Measurements from ENCODE around the gene TNFRSF9.
A peak's percentile ranks its signal among the peaks of the same experiment; 100 is the strongest.
"Not testable (repeated sequence)": the region's sequence is repeated elsewhere in the genome, so short reads cannot be mapped to it uniquely, and the experiment has no call there.

The TNFRSF9 gene

DNA sequence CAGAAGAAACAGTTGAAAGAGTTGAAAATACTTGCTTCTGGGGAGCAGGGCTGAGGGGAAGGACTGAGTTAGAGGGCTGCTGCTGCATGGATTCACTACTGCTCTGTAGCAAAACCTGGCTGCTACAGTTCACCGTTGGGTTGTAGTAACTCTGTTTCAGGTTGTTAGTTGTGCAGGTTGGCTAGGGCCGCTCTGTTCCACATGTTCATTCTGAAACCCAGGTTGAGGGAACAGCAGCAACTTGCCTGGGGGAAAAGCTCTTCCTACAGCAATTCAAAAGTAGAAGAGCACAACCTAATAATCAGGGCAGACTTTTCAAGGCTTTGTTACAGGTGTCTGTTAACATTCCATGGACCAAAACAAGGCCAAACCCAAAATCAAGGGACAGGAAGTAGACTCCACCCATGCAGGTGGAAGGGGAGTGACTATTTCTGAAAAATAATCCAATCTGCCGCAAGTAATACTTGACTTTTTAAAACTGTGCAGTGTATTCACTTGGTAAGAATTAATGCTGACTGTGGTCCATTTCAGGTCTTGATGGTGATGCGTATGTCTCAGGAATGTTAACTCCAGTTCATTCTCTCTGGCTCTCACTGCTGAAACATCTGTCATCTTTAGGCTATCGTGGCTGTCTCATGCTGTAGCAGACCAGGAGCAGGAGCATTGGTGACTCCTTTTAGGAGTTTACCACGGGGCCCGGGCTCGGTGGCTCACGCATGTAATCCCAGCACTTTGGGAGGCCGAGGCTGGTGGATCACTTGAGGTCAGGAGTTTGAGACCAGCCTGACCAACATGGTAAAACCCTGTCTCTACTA is 15.8 kb upstream of the TNFRSF9 start:
- Histone ChIP-seq H3K27ac (ENCODE audit: low read length) (no peak overlapping the region), H3K9ac (ENCODE audit: low read length) (no peak overlapping the region), H3K9me3 (ENCODE audit: control insufficient read depth, low read depth, low read length) (no peaks in the 10 kb centered on the region), H3K4me1 (ENCODE audit: control insufficient read depth, low read depth, low read length) (peaks cover 6% of the 10 kb centered on the region), H3K27me3 (ENCODE audit: control insufficient read depth, insufficient read depth, low read length) (no peaks in the 10 kb centered on the region), H3K36me3 (ENCODE audit: control insufficient read depth, low read depth, low read length) (no peaks in the 10 kb centered on the region), H3K4me3 (ENCODE audit: low read length) (no peak overlapping the region)

DNA sequence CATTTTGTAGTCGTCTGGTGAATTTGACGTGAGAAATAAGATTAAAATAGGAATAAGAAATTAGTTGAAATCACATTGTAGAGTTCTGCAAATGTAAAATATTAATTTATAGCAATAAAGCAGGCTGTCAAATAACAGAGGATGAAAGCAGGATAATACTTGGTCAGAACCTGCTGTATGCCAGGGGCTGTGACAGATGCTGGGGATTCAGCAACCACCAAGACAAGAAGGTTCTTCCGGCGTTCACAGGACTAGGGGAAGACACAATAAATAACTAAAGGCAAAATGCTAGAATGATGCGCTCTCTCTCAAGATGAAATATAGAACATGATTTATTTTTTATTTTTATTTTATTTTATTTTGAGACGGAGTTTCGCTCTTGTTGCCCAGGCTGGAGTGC is 14.0 kb upstream of the TNFRSF9 start:
- H3K4me3 ChIP-seq (ENCODE audit: low read length), result no peak overlapping the region
- H3K36me3 ChIP-seq (ENCODE audit: control insufficient read depth, low read depth, low read length), result no peaks in the 10 kb centered on the region
- H3K27ac ChIP-seq (ENCODE audit: low read length), result no peak overlapping the region
- H3K4me1 ChIP-seq (ENCODE audit: control insufficient read depth, low read depth, low read length), result no peaks in the 10 kb centered on the region
- H3K27me3 ChIP-seq (ENCODE audit: control insufficient read depth, insufficient read depth, low read length), result no peaks in the 10 kb centered on the region
- no peak overlapping the region for H3K9ac ChIP-seq (ENCODE audit: low read length)
- no peaks in the 10 kb centered on the region for H3K9me3 ChIP-seq (ENCODE audit: control insufficient read depth, low read depth, low read length)

DNA sequence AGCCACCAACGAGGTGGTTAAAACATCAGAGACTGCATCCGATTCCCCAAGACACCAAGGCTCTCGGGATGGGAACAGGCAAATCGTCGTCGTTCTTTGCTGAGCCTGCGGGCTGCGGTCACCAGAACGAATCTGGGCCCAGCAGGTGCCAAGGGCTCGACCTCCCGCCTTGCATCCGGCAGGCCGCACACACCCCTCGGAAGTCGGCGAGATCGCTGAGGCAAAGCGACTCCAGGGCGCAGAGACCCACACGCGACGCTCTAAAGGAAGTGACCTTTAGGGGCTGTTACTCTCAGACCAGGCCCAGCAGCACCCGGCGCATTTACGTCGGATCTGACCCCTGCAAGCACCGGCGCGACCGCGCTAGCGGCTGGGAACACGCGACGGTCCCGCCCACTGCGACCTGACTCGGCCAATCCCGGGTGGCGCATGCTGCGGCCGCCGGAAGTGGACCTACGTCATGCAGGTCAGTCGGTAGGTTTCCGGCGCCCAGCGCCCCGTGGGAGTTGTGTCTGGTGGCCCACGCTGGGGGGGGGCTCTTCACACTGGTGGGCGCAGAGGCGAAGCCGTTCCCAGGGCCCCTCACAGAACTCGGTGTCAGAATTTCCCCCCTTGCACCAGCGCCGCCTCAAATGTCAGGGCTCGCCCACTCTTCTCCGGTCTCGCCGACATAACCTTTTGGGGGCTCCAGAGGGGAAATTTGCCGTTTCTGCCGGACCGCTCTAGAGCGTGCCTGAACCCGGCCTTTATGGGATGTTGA is 13.4 kb upstream of the TNFRSF9 start:
- no peak overlapping the region for H3K4me3 ChIP-seq (ENCODE audit: low read length)
- no peaks in the 10 kb centered on the region for H3K36me3 ChIP-seq (ENCODE audit: control insufficient read depth, low read depth, low read length)
- H3K27ac ChIP-seq (ENCODE audit: low read length), result no peak overlapping the region
- no peaks in the 10 kb centered on the region for H3K27me3 ChIP-seq (ENCODE audit: control insufficient read depth, insufficient read depth, low read length)
- no peak overlapping the region for H3K9ac ChIP-seq (ENCODE audit: low read length)
- H3K4me1 ChIP-seq (ENCODE audit: control insufficient read depth, low read depth, low read length), result no peaks in the 10 kb centered on the region
- H3K9me3 ChIP-seq (ENCODE audit: control insufficient read depth, low read depth, low read length), result no peaks in the 10 kb centered on the region

DNA sequence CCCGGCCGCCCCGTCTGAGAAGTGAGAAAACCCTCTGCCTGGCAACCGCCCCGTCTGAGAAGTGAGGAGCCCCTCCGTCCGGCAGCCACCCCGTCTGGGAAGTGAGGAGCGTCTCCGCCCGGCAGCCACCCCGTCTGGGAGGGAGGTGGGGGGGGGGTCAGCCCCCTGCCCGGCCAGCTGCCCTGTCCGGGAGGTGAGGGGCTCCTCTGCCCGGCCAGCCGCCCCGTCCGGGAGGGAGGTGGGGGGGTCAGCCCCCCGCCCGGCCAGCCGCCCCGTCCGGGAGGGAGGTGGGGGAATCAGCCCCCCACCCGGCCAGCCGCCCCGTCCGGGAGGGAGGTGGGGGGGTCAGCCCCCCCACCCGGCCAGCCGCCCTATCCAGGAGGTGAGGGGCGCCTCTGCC is 12.2 kb upstream of the TNFRSF9 start:
- not testable (repeated sequence) for H3K4me1 ChIP-seq (ENCODE audit: control insufficient read depth, low read depth, low read length); H3K27me3 ChIP-seq (ENCODE audit: control insufficient read depth, insufficient read depth, low read length); H3K36me3 ChIP-seq (ENCODE audit: control insufficient read depth, low read depth, low read length); H3K9me3 ChIP-seq (ENCODE audit: control insufficient read depth, low read depth, low read length); H3K27ac ChIP-seq (ENCODE audit: low read length); H3K4me3 ChIP-seq (ENCODE audit: low read length); H3K9ac ChIP-seq (ENCODE audit: low read length)

DNA sequence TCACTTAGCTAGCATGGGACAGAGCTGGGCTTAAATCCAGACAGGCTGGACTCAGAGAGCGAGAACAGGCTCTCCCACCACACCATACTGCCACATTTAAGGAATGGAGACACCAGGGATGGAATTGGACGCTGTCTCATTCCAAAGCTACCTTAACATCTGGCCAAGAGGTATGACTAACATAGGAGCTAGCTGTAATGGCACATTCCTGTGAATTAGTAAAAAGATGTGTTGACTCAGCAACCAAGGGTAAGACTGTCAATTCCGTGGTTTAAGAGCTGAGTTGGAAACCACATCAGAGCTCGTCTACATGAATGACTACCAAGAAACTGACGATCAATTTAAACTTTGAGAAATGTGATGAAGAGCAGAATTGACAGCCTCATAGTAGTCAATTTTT is 8.3 kb upstream of the TNFRSF9 start:
- Histone ChIP-seq H3K27me3 (ENCODE audit: control insufficient read depth, insufficient read depth, low read length) (no peaks in the 10 kb centered on the region), H3K36me3 (ENCODE audit: control insufficient read depth, low read depth, low read length) (no peaks in the 10 kb centered on the region), H3K9ac (ENCODE audit: low read length) (no peak overlapping the region), H3K9me3 (ENCODE audit: control insufficient read depth, low read depth, low read length) (no peaks in the 10 kb centered on the region), H3K27ac (ENCODE audit: low read length) (no peak overlapping the region), H3K4me1 (ENCODE audit: control insufficient read depth, low read depth, low read length) (no peaks in the 10 kb centered on the region), H3K4me3 (ENCODE audit: low read length) (no peak overlapping the region)

DNA sequence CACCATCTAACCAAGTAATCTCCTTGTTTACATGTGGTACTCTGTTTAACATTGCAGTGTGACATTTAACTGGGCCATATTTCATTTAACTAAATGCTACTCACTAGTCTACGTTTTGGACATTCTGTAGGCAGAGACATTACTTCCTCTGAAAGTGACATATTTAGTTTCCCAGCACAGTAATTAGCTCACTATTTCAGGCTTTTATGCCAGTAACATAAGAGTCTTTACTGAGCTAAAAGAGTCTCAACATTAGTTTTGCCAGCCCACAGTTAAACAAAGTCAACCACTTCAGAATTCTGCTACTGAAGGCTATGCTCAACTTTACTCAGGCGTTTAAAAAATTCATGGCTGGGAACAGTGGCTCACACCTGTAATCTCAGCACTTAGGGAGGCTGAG is 2.6 kb upstream of the TNFRSF9 start:
- Histone ChIP-seq H3K4me3 (ENCODE audit: low read length) (no peak overlapping the region), H3K9ac (ENCODE audit: low read length) (no peak overlapping the region), H3K9me3 (ENCODE audit: control insufficient read depth, low read depth, low read length) (no peaks in the 10 kb centered on the region), H3K36me3 (ENCODE audit: control insufficient read depth, low read depth, low read length) (no peaks in the 10 kb centered on the region), H3K4me1 (ENCODE audit: control insufficient read depth, low read depth, low read length) (no peaks in the 10 kb centered on the region), H3K27ac (ENCODE audit: low read length) (no peak overlapping the region), H3K27me3 (ENCODE audit: control insufficient read depth, insufficient read depth, low read length) (peaks cover 38% of the 10 kb centered on the region)

DNA sequence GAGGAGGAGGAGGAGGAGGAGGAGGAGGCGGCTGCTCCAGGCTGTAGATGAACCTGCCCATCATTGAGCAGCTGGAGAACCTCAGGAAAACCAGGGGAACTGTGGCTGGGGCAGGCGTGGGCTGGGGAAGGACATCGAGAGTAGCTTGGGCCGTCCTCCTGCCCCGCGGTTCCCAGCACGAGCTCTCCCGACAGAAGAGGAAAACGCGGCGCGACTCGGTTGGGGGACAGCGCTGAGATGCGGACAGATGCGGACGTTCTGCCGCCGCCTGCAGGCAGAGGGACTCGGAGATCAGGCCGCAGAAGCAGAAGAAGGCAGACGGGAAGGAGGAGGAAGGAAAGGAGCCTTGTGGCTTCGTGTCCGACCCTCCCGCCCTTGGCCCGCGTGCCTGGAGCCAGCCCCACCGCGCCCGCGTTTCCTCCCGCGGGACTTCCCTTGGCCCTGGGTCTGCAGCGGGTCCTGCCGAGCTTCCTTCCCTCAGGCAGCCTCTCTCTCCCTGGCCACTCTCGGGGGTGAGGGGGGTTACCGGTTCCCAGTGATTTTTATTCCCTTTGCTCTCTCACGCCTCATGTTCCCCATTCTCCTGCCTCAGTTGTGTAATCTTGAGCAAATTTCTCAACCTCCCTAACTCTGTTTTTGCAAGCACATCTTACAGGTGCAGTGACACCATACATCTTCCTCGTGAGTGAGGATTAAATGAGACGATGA is 1.7 kb upstream of the TNFRSF9 start:
- Histone ChIP-seq H3K9ac (ENCODE audit: low read length) (no peak overlapping the region), H3K27ac (ENCODE audit: low read length) (no peak overlapping the region), H3K9me3 (ENCODE audit: control insufficient read depth, low read depth, low read length) (no peaks in the 10 kb centered on the region), H3K36me3 (ENCODE audit: control insufficient read depth, low read depth, low read length) (no peaks in the 10 kb centered on the region), H3K27me3 (ENCODE audit: control insufficient read depth, insufficient read depth, low read length) (peaks cover 38% of the 10 kb centered on the region), H3K4me1 (ENCODE audit: control insufficient read depth, low read depth, low read length) (no peaks in the 10 kb centered on the region), H3K4me3 (ENCODE audit: low read length) (peak overlapping the region; percentile 16)

DNA sequence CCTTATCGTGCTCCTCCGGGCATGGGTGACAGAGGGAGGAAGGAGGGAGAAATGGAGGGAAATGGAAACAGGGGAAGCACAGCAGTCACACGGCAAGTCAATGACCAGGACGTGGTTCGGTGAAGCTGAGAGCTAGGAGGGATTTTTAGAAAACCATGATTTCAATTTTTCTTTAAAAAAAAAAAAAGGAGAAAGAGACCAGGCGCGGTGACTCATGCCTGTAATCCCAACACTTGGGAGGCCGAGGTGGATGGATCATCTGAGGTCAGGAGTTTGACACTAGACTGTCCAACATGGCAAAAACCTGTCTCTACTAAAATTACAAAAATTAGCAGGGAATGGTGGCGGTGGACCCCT is 776 bp upstream of the TNFRSF9 start:
- Histone ChIP-seq H3K27me3 (ENCODE audit: control insufficient read depth, insufficient read depth, low read length) (peaks cover 38% of the 10 kb centered on the region), H3K9ac (ENCODE audit: low read length) (no peak overlapping the region), H3K27ac (ENCODE audit: low read length) (no peak overlapping the region), H3K9me3 (ENCODE audit: control insufficient read depth, low read depth, low read length) (no peaks in the 10 kb centered on the region), H3K36me3 (ENCODE audit: control insufficient read depth, low read depth, low read length) (no peaks in the 10 kb centered on the region), H3K4me3 (ENCODE audit: low read length) (no peak overlapping the region), H3K4me1 (ENCODE audit: control insufficient read depth, low read depth, low read length) (no peaks in the 10 kb centered on the region)

DNA sequence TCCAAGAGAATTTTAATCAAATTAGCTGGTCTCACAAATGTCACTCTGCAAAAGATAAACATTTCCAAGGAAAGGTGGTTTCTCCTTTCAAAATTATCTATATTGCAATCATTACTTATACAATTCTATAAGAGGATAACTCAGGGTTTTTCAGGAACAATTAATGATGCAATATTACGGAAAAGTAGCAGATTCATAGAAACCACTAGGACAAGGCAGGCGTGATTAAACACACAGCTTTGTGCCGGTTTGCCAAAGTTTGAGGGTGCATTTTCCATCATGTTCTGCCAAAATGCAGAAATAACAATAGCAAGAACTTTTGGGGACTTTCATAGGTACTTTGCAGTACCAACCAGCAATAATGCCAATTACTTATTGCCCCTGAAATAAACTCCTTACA is 605 bp downstream of the TNFRSF9 start:
- no peak overlapping the region for H3K9ac ChIP-seq (ENCODE audit: low read length)
- no peak overlapping the region for H3K27ac ChIP-seq (ENCODE audit: low read length)
- H3K4me3 ChIP-seq (ENCODE audit: low read length), result no peak overlapping the region
- no peaks in the 10 kb centered on the region for H3K36me3 ChIP-seq (ENCODE audit: control insufficient read depth, low read depth, low read length)
- H3K9me3 ChIP-seq (ENCODE audit: control insufficient read depth, low read depth, low read length), result no peaks in the 10 kb centered on the region
- H3K27me3 ChIP-seq (ENCODE audit: control insufficient read depth, insufficient read depth, low read length), result peaks cover 38% of the 10 kb centered on the region
- no peaks in the 10 kb centered on the region for H3K4me1 ChIP-seq (ENCODE audit: control insufficient read depth, low read depth, low read length)

DNA sequence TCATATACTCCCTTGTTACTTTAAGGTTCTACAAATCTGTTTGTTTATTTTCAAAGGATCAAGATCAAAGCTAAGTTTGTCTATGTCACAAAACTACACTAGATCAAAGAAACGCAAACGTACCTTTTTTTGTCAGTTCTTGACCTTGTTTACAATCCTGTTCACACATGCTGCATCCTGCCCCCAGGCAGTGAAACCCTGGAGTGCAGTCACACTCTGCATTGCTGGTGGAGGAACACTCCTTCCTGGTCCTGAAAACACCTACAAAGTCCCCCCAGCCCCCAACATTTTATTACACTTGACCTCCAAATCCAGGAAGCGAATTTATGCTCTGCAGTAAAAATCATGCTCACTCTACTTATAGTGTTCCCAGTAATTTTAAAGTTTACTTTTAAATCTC is 2.6 kb downstream of the TNFRSF9 start:
- H3K9me3 ChIP-seq (ENCODE audit: control insufficient read depth, low read depth, low read length), result no peaks in the 10 kb centered on the region
- H3K27me3 ChIP-seq (ENCODE audit: control insufficient read depth, insufficient read depth, low read length), result peaks cover 29% of the 10 kb centered on the region
- H3K9ac ChIP-seq (ENCODE audit: low read length), result no peak overlapping the region
- no peaks in the 10 kb centered on the region for H3K4me1 ChIP-seq (ENCODE audit: control insufficient read depth, low read depth, low read length)
- no peak overlapping the region for H3K4me3 ChIP-seq (ENCODE audit: low read length)
- no peaks in the 10 kb centered on the region for H3K36me3 ChIP-seq (ENCODE audit: control insufficient read depth, low read depth, low read length)
- no peak overlapping the region for H3K27ac ChIP-seq (ENCODE audit: low read length)

DNA sequence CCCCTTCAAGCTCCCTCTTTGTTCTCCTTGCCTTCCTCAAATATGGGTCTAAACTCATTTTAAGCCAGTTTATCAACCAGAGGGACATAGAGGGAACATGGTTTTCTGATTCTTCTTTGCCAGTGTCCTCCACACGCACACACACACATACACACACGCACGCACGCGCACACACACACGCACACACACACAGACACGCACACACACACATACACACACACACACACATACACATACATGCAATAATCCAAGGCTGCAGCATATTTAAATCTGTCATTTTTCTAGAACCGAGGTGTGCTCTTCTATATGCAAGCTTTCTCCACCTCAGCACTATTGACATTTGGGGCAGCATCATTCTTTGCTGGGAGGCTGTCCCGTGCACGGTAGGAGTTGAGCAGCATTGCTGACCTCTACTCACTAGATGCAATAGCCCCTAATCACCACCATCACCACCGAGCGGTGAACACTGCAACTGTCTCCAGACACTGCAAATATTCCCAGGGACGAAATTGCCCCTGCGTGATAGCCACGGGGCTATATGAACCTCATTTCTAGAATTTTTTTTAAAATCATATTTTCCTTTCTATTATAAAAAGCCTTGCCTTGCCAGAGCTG is 8.0 kb downstream of the TNFRSF9 start:
- no peaks in the 10 kb centered on the region for H3K4me1 ChIP-seq (ENCODE audit: control insufficient read depth, low read depth, low read length)
- no peaks in the 10 kb centered on the region for H3K36me3 ChIP-seq (ENCODE audit: control insufficient read depth, low read depth, low read length)
- no peak overlapping the region for H3K27ac ChIP-seq (ENCODE audit: low read length)
- H3K9me3 ChIP-seq (ENCODE audit: control insufficient read depth, low read depth, low read length), result no peaks in the 10 kb centered on the region
- no peak overlapping the region for H3K9ac ChIP-seq (ENCODE audit: low read length)
- no peaks in the 10 kb centered on the region for H3K27me3 ChIP-seq (ENCODE audit: control insufficient read depth, insufficient read depth, low read length)
- H3K4me3 ChIP-seq (ENCODE audit: low read length), result no peak overlapping the region

Data from iPS-18a (cell line).